ENCODE results near the gene TMEM178B. TPM values are rescaled to one million over a fixed set of nuclear protein-coding genes. Genes with fewer than 3 reads are reported as not detected.

Gene TMEM178B
- total RNA-seq, 1 donor = 0.10 TPM

DNA sequence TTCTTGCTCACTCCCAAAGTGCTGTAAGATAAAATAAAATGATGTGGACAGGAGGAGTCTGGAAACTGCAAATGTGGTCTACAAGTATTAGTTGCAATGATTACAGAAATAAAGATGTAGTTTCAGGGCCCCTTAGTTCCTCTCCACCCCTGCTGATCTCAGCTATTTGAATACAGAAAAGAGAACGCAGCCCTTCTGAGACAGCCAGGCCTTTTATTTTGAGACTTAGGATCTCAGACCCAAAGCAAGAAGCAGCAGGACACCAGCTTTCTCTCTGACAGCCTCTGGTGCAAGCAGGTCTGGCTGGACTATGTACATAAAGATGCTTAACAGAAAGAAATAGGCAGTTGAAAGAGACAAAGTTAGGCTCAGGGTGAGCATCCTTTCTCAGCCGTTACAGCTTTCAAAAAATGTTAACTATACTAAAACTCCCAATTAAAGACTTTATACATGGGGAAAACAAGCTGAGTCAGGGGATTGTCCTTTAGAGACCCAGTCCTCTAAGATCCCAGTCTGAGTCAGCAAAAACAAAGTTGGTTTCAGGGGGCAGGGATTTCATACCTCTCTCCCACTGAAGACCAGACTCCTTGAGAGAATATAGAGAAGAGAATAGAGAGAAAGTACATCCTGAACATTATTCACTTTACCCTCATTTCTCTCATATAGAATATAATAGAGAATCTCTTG is 220.4 kb downstream of the TMEM178B start:
- no peaks in the 10 kb centered on the region for H3K27me3 ChIP-seq (ENCODE audit: insufficient read depth, low read length)
- H3K4me3 ChIP-seq (ENCODE audit: low read length) = no peak overlapping the region
- H3K9me3 ChIP-seq (ENCODE audit: low read depth, low read length) = no peaks in the 10 kb centered on the region
- no peaks in the 10 kb centered on the region for H3K4me1 ChIP-seq (ENCODE audit: insufficient read depth, low read length)

DNA sequence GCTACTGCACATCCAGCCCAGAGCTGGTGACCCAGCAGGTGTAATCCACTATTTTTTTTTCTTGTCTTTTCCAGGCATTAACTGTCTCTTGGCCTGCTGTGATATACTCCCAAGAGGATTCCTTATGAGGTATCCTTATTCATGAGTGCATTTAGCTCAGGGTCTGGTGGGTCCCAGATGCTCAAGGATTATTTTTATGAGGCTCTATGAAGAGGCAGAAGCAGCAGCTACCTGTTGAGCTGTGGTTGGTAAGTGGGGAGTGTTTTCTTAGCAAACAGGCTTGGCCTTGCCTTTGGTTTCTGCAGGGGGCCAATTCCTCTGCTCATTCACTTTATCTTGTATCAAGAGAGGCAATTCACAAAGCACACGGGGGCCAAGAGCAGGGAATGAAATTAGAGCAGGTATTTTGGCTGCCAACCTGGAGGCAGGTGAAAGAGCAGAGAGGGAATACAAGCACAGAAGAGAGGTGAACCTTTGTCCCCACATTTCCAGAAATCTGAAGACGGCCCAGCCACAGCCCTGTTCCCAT is 221.6 kb downstream of the TMEM178B start:
- no peaks in the 10 kb centered on the region for H3K4me1 ChIP-seq (ENCODE audit: insufficient read depth, low read length)
- H3K4me3 ChIP-seq (ENCODE audit: low read length) = no peak overlapping the region
- H3K9me3 ChIP-seq (ENCODE audit: low read depth, low read length) = no peaks in the 10 kb centered on the region
- no peaks in the 10 kb centered on the region for H3K27me3 ChIP-seq (ENCODE audit: insufficient read depth, low read length)

DNA sequence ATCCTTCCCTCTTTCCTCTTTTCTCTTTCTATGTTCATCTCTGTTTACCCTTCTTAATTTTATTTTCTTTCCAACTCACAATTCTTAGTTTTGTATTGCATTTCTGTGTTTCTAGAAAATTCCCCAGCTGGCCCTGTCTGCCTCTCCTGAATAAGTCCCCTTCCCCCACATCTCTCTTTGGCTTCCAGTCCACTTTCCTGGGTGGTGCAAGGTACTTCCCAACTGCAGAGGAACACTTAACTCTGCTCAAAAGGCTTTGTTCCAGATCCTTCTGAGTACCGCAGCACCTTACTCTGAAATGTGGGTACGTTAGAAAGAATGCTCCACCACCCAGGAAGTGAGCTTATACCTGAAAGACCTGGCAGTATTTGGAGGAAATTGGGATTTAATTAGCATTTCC is 227.0 kb downstream of the TMEM178B start:
- H3K9me3 ChIP-seq (ENCODE audit: low read depth, low read length) = no peaks in the 10 kb centered on the region
- no peaks in the 10 kb centered on the region for H3K4me1 ChIP-seq (ENCODE audit: insufficient read depth, low read length)
- H3K4me3 ChIP-seq (ENCODE audit: low read length) = no peak overlapping the region
- H3K27me3 ChIP-seq (ENCODE audit: insufficient read depth, low read length) = no peaks in the 10 kb centered on the region

DNA sequence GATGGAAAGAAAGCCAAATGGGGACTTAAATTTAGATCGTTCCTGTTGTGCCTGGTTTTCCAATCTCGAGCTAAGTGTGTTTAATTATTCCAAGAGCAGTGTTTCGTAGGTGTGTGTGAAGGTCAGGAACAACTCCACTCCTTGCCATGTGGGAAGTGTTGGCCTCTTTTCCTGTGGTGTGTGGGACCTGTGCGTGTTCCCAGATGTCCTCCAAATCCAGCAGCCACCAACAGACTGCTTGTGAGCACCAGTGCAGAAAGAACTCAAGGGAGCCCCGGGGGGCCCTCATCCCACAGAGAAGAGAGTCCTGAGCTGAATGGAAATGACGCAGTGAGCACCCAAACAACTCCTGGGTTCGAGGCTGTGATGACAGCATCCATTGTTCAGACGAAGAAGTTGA is 227.7 kb downstream of the TMEM178B start:
- no peaks in the 10 kb centered on the region for H3K9me3 ChIP-seq (ENCODE audit: low read depth, low read length)
- no peaks in the 10 kb centered on the region for H3K4me1 ChIP-seq (ENCODE audit: insufficient read depth, low read length)
- no peaks in the 10 kb centered on the region for H3K27me3 ChIP-seq (ENCODE audit: insufficient read depth, low read length)
- H3K4me3 ChIP-seq (ENCODE audit: low read length) = no peak overlapping the region

DNA sequence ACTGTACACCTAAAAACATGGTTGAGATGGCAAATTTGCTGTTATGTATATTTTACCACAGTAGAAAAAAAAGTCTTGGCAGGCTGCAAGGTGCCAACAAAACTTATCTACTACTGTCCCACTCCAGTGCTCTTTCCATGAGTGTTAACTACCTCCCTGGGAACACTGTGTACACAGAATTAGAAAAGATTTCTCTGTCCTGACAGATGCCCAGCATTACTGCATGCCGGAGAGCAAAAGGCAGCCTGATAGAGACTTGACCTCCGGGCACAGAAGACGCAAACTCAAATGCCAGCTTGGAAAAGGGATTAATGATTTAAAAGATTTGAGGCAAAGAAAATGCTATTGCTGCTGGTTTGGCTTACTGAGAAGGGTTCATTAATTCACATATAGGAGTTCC is 228.8 kb downstream of the TMEM178B start:
- no peaks in the 10 kb centered on the region for H3K27me3 ChIP-seq (ENCODE audit: insufficient read depth, low read length)
- H3K9me3 ChIP-seq (ENCODE audit: low read depth, low read length) = no peaks in the 10 kb centered on the region
- H3K4me1 ChIP-seq (ENCODE audit: insufficient read depth, low read length) = no peaks in the 10 kb centered on the region
- no peak overlapping the region for H3K4me3 ChIP-seq (ENCODE audit: low read length)

DNA sequence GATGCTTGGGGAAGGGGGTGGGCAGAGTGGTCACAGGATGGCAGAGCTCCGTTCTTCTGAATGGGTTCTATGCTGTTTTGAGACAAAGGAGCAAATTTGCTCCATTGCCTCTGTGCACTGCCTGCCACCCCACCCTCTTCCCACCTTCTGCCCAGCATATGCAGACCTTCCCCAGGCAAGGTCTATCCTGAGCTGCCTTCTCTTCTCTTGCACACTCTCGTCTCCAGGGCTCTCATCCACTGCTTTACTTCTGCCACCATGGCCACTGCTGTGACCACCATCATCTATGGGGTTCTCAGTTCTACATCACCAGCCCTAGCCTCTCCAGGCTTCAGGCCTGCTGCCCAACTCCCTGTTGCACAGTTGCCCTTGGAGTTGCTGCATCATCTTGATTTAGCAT is 230.4 kb downstream of the TMEM178B start:
- H3K9me3 ChIP-seq (ENCODE audit: low read depth, low read length) = no peaks in the 10 kb centered on the region
- no peaks in the 10 kb centered on the region for H3K27me3 ChIP-seq (ENCODE audit: insufficient read depth, low read length)
- no peak overlapping the region for H3K4me3 ChIP-seq (ENCODE audit: low read length)
- no peaks in the 10 kb centered on the region for H3K4me1 ChIP-seq (ENCODE audit: insufficient read depth, low read length)

DNA sequence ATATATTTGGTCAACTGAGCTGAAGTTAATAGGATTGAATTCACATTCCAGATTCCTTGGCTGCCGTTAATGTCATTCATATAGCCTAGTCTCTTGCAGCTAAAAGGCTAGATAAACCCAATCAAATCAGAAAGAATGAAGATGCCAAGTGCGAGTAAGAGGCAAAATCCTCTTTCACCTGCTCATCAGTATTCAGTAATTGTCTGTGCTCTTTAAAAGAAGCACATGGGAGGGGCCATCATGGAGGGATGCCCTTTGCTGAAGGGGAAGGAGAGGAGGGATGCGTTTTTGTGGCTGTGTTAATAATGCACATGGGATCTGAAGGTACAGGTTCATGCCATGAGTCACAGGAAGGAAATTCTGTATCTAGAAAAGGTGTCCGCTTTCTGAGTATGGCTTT is 232.2 kb downstream of the TMEM178B start:
- Histone ChIP-seq H3K9me3 (ENCODE audit: low read depth, low read length) (no peaks in the 10 kb centered on the region), H3K4me3 (ENCODE audit: low read length) (no peak overlapping the region), H3K4me1 (ENCODE audit: insufficient read depth, low read length) (no peaks in the 10 kb centered on the region), H3K27me3 (ENCODE audit: insufficient read depth, low read length) (no peaks in the 10 kb centered on the region)

DNA sequence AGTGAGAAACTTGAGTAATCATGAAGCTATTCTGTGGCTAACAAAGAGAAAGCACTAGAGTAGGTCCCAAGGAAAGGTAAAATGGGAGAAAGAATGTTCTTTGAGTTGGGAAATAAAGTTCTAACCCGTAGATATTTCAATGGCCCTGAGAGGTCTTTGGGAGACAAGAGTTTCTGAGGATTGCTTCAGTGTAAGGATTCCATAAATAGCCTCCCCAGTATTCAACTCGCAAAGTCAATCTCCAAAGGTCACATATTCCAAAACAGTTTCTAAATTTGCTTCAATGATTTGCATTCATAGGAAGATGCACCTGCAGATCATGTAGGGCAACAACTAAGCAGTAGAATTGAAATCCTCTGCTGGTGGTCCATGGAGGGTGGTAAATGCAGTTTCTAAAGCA is 238.5 kb downstream of the TMEM178B start:
- Histone ChIP-seq H3K9me3 (ENCODE audit: low read depth, low read length) (no peaks in the 10 kb centered on the region), H3K4me3 (ENCODE audit: low read length) (no peak overlapping the region), H3K4me1 (ENCODE audit: insufficient read depth, low read length) (no peaks in the 10 kb centered on the region), H3K27me3 (ENCODE audit: insufficient read depth, low read length) (no peaks in the 10 kb centered on the region)

DNA sequence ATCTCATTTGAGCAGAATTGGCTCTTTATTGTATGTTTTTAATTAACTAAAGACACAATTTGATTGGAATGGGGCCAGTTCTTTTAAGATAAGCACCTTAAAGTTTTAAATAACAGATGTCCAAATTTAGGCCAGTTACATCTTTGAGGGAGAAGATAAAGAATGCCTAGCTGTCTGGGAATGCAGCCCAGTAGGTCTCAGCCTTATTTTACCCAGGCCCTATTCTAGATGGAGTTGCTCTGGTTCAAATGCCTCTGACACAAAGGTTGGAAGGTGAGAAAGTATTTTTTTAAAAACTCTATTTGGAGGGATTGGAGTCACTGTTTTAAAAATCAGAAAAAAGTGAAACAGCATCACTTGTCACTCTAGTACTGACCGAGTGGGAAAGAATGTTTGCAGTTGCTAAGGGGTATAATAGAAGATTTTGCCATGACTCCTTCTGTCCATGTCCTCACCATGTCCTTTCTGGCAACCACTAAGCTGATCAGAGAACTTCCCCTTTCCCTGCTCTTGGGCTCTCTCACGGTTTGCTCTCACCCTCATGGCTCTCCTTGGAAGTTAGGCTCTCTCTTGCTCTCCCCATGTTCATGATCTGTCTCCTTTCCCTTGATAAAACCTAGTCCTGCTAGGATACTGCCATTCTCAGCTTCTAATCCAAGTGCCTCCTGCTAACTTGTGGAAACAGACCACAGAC is 239.1 kb downstream of the TMEM178B start:
- no peak overlapping the region for H3K4me3 ChIP-seq (ENCODE audit: low read length)
- no peaks in the 10 kb centered on the region for H3K9me3 ChIP-seq (ENCODE audit: low read depth, low read length)
- H3K4me1 ChIP-seq (ENCODE audit: insufficient read depth, low read length) = no peaks in the 10 kb centered on the region
- H3K27me3 ChIP-seq (ENCODE audit: insufficient read depth, low read length) = no peaks in the 10 kb centered on the region

DNA sequence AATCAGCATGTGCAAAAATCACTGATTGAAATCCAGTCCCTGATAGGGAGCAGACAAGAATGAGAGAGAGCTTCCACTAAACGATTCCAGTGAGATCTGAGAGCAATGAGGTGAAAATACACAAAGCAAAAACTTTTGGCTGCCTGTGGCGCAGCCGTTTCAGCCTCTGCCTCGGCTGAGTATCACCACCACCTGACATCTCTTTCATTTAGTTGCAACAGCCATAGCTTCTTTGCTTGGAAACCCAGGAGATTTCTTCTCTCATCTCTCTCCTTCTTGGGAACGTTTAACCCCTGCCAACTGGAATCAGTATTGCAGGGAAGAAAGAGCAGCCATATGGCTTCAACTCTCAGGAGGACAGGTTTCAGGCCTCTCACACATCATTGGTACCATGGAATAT is 240.0 kb downstream of the TMEM178B start:
- H3K9me3 ChIP-seq (ENCODE audit: low read depth, low read length) = no peaks in the 10 kb centered on the region
- H3K27me3 ChIP-seq (ENCODE audit: insufficient read depth, low read length) = no peaks in the 10 kb centered on the region
- H3K4me1 ChIP-seq (ENCODE audit: insufficient read depth, low read length) = no peaks in the 10 kb centered on the region
- no peak overlapping the region for H3K4me3 ChIP-seq (ENCODE audit: low read length)

DNA sequence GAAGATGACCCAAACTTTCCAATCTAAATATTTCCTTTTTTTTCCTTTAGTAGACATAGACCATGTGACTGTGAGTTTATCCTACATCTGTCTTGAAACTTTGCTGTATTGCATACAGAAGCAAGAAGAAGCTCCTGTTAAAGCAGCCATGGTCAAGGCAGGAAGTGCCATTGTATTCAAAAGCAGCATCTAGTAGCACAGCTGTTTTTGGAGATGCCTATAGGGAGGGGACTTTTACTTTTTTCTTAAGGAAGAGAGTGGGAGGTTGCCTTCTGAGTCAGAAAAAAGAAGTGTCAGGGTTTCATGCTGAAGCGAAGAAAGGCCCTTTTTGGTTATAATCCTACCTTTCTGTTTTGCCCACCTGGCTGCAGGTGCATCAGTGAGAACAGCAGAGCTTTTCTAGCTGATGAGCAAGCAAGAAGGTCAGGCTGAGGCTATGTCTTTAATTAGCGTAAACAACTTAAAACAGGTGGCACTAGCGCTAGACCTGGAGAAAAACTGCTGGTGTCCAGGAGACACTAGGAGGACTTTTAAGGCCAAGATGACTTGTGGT is 243.2 kb downstream of the TMEM178B start:
- H3K27me3 ChIP-seq (ENCODE audit: insufficient read depth, low read length) = no peaks in the 10 kb centered on the region
- no peaks in the 10 kb centered on the region for H3K4me1 ChIP-seq (ENCODE audit: insufficient read depth, low read length)
- no peak overlapping the region for H3K4me3 ChIP-seq (ENCODE audit: low read length)
- no peaks in the 10 kb centered on the region for H3K9me3 ChIP-seq (ENCODE audit: low read depth, low read length)

DNA sequence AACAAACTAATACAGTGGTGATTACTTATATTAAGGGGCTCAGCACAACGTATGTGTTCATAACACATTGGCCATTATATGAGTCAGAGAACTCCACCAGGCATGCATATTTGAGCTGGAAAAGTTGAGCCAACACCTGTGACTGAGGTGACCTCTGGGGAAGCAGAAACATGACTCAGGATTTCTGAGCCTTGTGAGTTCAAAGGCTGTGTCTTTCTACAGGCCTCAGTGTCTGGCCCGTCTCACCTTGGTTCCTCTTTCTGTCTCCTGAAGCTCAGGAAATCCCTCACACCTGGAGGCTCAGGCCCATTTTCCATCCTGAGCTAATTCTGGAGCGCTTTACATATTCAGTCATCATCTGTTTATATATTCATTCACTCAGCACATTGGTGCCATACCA is 246.4 kb downstream of the TMEM178B start:
- no peaks in the 10 kb centered on the region for H3K9me3 ChIP-seq (ENCODE audit: low read depth, low read length)
- no peaks in the 10 kb centered on the region for H3K4me1 ChIP-seq (ENCODE audit: insufficient read depth, low read length)
- no peak overlapping the region for H3K4me3 ChIP-seq (ENCODE audit: low read length)
- H3K27me3 ChIP-seq (ENCODE audit: insufficient read depth, low read length) = no peaks in the 10 kb centered on the region

DNA sequence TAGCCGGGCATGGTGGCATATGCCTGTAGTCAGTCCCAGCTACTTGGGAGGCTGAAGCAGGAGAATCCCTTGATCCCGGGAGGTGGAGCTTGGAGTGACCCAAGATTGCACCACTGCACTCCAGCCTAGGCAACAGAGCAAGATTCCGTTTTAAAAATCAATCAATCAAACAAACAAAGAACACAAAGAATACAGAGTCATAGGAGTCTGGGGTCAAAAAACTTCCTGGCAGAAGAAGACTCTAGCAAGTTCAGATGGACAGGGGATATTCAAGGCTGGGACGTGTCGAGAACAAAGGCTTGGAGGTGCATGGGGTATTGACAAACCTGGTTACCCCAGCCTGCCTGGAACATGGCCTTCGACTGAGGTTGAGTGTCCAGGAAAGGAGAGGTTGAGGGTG is 248.5 kb downstream of the TMEM178B start:
- Histone ChIP-seq H3K4me1 (ENCODE audit: insufficient read depth, low read length) (no peaks in the 10 kb centered on the region), H3K9me3 (ENCODE audit: low read depth, low read length) (no peaks in the 10 kb centered on the region), H3K4me3 (ENCODE audit: low read length) (no peak overlapping the region), H3K27me3 (ENCODE audit: insufficient read depth, low read length) (no peaks in the 10 kb centered on the region)

DNA sequence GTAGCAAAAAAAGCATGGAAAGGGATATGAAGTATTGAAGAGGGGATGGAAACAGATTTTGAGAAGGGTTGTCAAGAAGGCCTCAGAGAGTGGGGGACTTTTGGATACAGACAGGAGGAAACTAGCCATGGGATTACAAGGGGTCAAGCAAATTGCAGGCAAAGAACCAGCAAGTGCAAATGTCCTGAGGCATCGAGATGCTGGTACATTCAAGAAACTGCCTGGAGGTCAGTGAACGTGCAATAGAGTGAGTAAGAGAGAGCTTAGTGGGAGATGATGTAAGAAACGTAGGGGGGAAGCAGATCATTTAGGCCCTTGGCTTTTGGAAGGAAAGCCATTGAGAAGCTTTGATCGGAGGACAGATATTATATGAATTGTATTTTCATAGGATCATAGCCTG is 250.0 kb downstream of the TMEM178B start:
- no peak overlapping the region for H3K4me3 ChIP-seq (ENCODE audit: low read length)
- no peaks in the 10 kb centered on the region for H3K9me3 ChIP-seq (ENCODE audit: low read depth, low read length)
- H3K27me3 ChIP-seq (ENCODE audit: insufficient read depth, low read length) = no peaks in the 10 kb centered on the region
- no peaks in the 10 kb centered on the region for H3K4me1 ChIP-seq (ENCODE audit: insufficient read depth, low read length)

DNA sequence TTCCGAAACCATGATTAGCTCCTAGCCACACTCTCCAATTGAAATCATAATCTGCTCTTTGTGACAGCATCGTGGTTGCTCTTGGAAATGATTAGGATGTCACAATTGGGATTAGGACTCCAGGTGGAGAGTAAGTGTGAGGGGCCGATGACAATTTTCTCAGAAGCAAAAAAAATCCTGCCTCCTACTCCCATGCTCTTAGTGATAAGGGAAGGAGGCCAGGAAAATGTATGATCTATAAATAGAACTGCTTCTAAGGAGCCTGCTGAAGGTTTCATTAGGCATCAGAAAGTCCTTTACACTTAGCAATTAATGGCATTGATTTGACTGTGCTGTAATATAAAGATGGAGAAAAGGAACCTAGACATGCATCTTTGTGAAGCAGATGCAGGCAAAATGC is 251.0 kb downstream of the TMEM178B start:
- H3K4me3 ChIP-seq (ENCODE audit: low read length) = no peak overlapping the region
- H3K9me3 ChIP-seq (ENCODE audit: low read depth, low read length) = no peaks in the 10 kb centered on the region
- no peaks in the 10 kb centered on the region for H3K4me1 ChIP-seq (ENCODE audit: insufficient read depth, low read length)
- H3K27me3 ChIP-seq (ENCODE audit: insufficient read depth, low read length) = no peaks in the 10 kb centered on the region

DNA sequence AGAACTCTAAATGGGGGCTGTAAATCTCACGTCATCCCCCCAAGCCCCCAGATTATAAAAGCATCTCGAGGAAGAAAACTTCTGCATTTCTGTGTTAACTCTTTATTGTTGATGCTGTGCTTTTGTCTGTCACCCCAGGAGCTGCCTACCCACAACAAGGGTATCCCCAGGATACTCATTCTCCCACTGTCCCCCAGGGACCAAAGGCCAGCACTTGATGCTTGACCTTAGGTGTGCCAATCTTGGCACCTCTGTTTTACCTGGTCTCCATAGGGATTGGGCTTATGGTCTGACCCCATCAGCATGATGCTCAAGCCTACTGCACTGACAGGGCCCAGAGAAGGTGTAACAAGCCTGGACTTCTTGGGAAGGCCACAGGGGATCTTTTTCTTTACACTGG is 251.4 kb downstream of the TMEM178B start:
- Histone ChIP-seq H3K4me3 (ENCODE audit: low read length) (no peak overlapping the region), H3K27me3 (ENCODE audit: insufficient read depth, low read length) (no peaks in the 10 kb centered on the region), H3K9me3 (ENCODE audit: low read depth, low read length) (no peaks in the 10 kb centered on the region), H3K4me1 (ENCODE audit: insufficient read depth, low read length) (no peaks in the 10 kb centered on the region)
